Ishikawa (cell line): ENCODE measurements around the gene SPAG7.
A peak's percentile ranks its signal among the peaks of the same experiment; 100 is the strongest.

Source experiments
- CEBPB ChIP-seq: IDR thresholded peaks from 2 replicates; pipeline ENCODE4 v1.6.1; 2012
- EP300 ChIP-seq: IDR thresholded peaks from 2 replicates; pipeline ENCODE4 v1.6.1; 2012; ENCODE audit warnings: borderline replicate concordance
- FOXM1 ChIP-seq: IDR thresholded peaks from 2 replicates; pipeline ENCODE4 v1.6.1; 2012; ENCODE audit warnings: low read depth, borderline replicate concordance
- MAX ChIP-seq: IDR thresholded peaks from 2 replicates; pipeline ENCODE4 v1.6.1; 2012
- NFIC ChIP-seq: IDR thresholded peaks from 2 replicates; pipeline ENCODE4 v1.6.1; 2012
- RAD21 ChIP-seq: IDR thresholded peaks from 2 replicates; pipeline ENCODE4 v1.6.1; 2012; ENCODE audit warnings: low read depth
- REST ChIP-seq: IDR thresholded peaks from 2 replicates; pipeline ENCODE4 v1.6.1; 2012; ENCODE audit warnings: low read depth, mild to moderate bottlenecking
- TAF1 ChIP-seq: IDR thresholded peaks from 2 replicates; pipeline ENCODE4 v1.6.1; 2012; ENCODE audit warnings: low read depth, mild to moderate bottlenecking
- YY1 ChIP-seq: IDR thresholded peaks from 2 replicates; pipeline ENCODE4 v1.6.1; 2012; ENCODE audit warnings: low read depth
- TF ChIP-seq, protein P1 (sequence below): IDR thresholded peaks from 2 replicates; pipeline ENCODE4 v1.6.1; 2012

DNA sequence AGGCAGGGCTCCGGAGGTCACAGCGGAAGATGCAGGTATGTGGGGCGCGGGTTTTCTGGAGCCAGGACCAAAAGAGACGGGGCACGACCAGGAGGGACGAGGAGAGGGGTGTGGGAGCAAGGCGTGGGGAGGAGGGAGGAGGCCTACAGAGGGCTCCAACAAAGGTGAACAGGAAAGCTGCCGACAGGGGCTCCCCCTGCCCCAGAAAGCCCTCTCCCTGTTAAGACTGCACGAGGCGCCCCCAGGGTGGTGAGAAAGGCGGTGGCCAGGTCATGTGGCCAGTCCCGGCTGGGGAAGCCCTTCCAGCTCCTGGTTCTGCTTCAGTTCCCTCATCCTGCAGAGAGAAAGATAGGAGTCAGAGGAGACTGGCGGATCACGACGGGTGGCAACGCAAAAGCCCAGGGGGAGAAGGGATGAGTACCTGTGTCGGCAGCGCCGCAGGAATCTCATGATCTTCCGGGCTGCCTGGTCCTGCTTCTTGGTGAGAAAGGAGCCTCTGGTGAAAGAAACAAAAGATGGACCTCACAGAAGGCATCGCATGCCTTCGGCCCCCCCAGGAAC, 949 bp upstream of the SPAG7 start:
- no peak for TF ChIP-seq RAD21
- no peak for TF ChIP-seq EP300
- TF ChIP-seq, protein P1, sequence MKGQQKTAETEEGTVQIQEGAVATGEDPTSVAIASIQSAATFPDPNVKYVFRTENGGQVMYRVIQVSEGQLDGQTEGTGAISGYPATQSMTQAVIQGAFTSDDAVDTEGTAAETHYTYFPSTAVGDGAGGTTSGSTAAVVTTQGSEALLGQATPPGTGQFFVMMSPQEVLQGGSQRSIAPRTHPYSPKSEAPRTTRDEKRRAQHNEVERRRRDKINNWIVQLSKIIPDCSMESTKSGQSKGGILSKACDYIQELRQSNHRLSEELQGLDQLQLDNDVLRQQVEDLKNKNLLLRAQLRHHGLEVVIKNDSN, result peak; percentile 72
- TF ChIP-seq YY1, result no peak
- no peak for TF ChIP-seq TAF1
- TF ChIP-seq CEBPB, result no peak
- TF ChIP-seq MAX, result no peak
- TF ChIP-seq NFIC, result no peak
- TF ChIP-seq FOXM1, result no peak
- TF ChIP-seq REST, result no peak
